ENCODE data around the gene SLC7A7.

The SLC7A7 gene

DNA sequence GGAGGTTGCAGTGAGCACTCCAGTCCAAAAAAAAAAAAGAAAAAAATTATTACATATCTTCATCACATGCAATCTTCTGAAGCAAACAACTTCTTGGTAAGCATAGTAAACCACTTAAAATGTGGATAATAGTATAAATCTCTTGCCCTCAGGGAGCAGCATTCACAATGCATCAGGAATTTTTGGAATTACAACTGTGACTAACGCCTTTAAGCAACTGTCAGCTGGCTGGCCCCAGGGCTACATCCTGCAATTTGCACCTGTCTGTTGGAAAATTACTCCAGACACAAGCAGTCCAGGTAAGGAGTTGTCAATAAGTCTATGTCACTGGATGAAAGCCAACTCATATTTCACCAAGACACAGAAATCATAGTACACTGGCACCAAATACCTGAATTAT, 5.5 kb upstream of the SLC7A7 start:
- DNase-seq (ENCODE audit: low spot score): no peak
- TF ChIP-seq, protein P1, sequence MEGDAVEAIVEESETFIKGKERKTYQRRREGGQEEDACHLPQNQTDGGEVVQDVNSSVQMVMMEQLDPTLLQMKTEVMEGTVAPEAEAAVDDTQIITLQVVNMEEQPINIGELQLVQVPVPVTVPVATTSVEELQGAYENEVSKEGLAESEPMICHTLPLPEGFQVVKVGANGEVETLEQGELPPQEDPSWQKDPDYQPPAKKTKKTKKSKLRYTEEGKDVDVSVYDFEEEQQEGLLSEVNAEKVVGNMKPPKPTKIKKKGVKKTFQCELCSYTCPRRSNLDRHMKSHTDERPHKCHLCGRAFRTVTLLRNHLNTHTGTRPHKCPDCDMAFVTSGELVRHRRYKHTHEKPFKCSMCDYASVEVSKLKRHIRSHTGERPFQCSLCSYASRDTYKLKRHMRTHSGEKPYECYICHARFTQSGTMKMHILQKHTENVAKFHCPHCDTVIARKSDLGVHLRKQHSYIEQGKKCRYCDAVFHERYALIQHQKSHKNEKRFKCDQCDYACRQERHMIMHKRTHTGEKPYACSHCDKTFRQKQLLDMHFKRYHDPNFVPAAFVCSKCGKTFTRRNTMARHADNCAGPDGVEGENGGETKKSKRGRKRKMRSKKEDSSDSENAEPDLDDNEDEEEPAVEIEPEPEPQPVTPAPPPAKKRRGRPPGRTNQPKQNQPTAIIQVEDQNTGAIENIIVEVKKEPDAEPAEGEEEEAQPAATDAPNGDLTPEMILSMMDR (IDR thresholded peaks at IDR 0.05; ENCODE audit: borderline replicate concordance, control extremely low read depth, extremely low read depth, insufficient read depth, missing control alignments): no peak
- in situ Hi-C loops (cut with MboI; ENCODE audit: low sequenced_read_pairs, unreplicated experiment): no loop called here

GRCh38 chr14:22819151-22819988, 4.1 kb upstream of the SLC7A7 start:
- in situ Hi-C loops (cut with MboI; ENCODE audit: low sequenced_read_pairs, unreplicated experiment): no loop called here
- peak; percentile 51 for DNase-seq (ENCODE audit: low spot score)
- TF ChIP-seq, protein P1 (IDR thresholded peaks at IDR 0.05; ENCODE audit: borderline replicate concordance, control extremely low read depth, extremely low read depth, insufficient read depth, missing control alignments): no peak

GRCh38 chr14:22814373-22814772, 862 bp downstream of the SLC7A7 start:
- no peak for DNase-seq (ENCODE audit: low spot score)
- in situ Hi-C loops (cut with MboI; ENCODE audit: low sequenced_read_pairs, unreplicated experiment): no loop called here
- TF ChIP-seq, protein P1 (IDR thresholded peaks at IDR 0.05; ENCODE audit: borderline replicate concordance, control extremely low read depth, extremely low read depth, insufficient read depth, missing control alignments): no peak

DNA sequence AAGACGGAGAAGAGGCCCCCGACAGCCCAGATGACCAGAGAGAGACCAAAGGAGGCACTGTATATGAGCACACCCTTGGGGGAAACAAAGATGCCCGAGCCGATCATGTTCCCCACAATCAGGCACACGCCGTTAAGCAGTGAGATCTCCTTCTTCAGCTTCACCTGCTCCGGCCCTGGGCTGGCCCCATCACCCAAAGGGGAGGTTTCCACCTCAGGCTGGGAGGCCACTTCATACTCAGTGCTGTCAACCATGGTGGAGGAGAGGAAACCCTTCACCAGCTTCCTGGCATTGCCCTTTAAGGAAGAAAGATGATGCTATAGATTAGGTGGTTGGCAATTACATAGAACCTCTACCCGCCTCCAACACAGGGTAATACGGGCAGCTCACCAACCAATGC, 2.1 kb downstream of the SLC7A7 start:
- TF ChIP-seq, protein P1 (IDR thresholded peaks at IDR 0.05; ENCODE audit: borderline replicate concordance, control extremely low read depth, extremely low read depth, insufficient read depth, missing control alignments): no peak
- DNase-seq (ENCODE audit: low spot score): no peak
- in situ Hi-C loops (cut with MboI; ENCODE audit: low sequenced_read_pairs, unreplicated experiment): no loop called here

GRCh38 chr14:22812744-22813143, 2.5 kb downstream of the SLC7A7 start:
- in situ Hi-C loops (cut with MboI; ENCODE audit: low sequenced_read_pairs, unreplicated experiment): no loop called here
- TF ChIP-seq, protein P1 (IDR thresholded peaks at IDR 0.05; ENCODE audit: borderline replicate concordance, control extremely low read depth, extremely low read depth, insufficient read depth, missing control alignments): no peak
- DNase-seq (ENCODE audit: low spot score): no peak

DNA sequence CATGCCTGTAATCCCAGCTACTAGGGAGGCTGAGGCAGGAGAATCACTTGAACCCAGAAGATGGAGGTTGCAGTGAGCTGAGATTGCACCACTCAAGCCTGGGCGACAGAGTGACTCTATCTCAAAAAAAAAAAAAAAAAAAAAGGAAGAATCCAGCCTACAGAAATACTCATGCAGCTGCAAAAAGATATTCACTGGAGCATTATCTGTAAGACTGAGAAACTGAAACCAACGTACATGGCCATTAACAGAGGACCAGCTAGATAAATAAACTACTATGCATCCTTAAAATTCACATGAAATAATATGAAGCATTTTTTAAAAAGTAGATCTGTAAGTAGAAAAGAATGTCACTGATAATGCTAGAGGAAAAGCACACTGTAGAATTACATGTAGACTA, 3.5 kb downstream of the SLC7A7 start:
- TF ChIP-seq, protein P1 (IDR thresholded peaks at IDR 0.05; ENCODE audit: borderline replicate concordance, control extremely low read depth, extremely low read depth, insufficient read depth, missing control alignments): no peak
- DNase-seq (ENCODE audit: low spot score): no peak
- in situ Hi-C loops (cut with MboI; ENCODE audit: low sequenced_read_pairs, unreplicated experiment): no loop called here

Data from GM13976 (cell line).